Omental fat pad (tissue), 4 donors: ENCODE results near the gene PRCC. TPM values are rescaled to one million over a fixed set of nuclear protein-coding genes. Genes with fewer than 3 reads are reported as not detected.
A peak's percentile ranks its signal among the peaks of the same experiment; 100 is the strongest.

Experiments
- ATAC-seq: fragments of 150-250 bp; one replicate; pipeline ENCODE4 v1.9.1; 2016; ENCODE audit warnings: mild to moderate bottlenecking, moderate library complexity; ENCODE audit not compliant: low FRiP score
- DNase-seq: peaks from one replicate; pipeline ENCODE4 v3.0.0-alpha.2; 2019; ENCODE audit warnings: low spot score
- total RNA-seq, 4 donors: library from RNA; depleted of rRNA; stranded (reverse); fragments of >200 nt; gene quantifications; one replicate each; pipeline ENCODE4 v1.1.0, GENCODE V29; 2016
- TF ChIP-seq, protein P1 (sequence below), 3 donors: fragments of 450-650 bp; IDR thresholded peaks; one replicate each; pipeline ENCODE4 v1.5.1; 2016 to 2017; ENCODE audit warnings: antibody characterized with exemption in 3 of 3, mild to moderate bottlenecking in 3 of 3, moderate library complexity in 2 of 3

The PRCC gene
- total RNA-seq, 4 donors from 2014 or later, result 25.5 to 34.7 (median 28.2) TPM

DNA sequence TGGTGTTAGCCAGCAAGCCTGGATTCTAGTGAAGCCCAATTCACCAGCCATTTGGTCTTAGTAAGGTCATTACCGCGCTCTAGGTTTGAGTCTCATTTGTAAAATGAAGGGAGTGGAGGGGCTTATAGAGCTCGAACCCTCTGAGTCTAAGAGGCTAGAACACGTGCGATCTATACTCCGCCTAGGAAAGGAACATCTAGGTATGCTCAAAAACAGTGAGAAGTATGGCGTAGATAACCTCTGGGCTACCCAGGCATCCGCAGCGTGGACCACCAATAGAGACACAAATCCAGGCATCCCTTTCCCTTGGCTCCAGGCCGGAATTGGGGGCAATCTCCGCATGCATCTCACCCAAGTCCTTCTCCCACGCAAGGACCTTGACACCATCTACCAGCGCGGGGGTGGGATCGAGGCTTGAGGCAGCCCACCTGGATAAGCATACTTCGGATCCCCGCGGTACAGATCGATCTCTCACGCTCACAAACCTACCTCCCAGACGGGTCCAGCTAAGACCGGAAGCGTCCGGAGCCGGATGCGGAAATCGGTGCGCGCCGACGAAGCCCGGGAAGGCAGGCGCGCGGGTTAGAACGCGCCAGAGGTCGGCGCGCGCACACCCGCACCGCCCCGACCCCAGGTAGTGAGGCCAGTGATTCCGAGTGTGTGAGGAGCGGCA lies 39.3 kb upstream of the PRCC start, which contains the start of gene METTL25B:
Gene METTL25B (plus strand): TSS at position 544 of the 673 bp plus-strand sequence. CDS start 636 bp downstream, outside the sequence.
- ATAC-seq (peak; percentile 79), DNase-seq (no peak)
- TF ChIP-seq, protein P1, sequence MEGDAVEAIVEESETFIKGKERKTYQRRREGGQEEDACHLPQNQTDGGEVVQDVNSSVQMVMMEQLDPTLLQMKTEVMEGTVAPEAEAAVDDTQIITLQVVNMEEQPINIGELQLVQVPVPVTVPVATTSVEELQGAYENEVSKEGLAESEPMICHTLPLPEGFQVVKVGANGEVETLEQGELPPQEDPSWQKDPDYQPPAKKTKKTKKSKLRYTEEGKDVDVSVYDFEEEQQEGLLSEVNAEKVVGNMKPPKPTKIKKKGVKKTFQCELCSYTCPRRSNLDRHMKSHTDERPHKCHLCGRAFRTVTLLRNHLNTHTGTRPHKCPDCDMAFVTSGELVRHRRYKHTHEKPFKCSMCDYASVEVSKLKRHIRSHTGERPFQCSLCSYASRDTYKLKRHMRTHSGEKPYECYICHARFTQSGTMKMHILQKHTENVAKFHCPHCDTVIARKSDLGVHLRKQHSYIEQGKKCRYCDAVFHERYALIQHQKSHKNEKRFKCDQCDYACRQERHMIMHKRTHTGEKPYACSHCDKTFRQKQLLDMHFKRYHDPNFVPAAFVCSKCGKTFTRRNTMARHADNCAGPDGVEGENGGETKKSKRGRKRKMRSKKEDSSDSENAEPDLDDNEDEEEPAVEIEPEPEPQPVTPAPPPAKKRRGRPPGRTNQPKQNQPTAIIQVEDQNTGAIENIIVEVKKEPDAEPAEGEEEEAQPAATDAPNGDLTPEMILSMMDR (IDR thresholded peaks at IDR 0.05), result no peak

GRCh38 chr1:156728599-156729462 lies 38.5 kb upstream of the PRCC start, which contains the start of gene ISG20L2:
Gene ISG20L2, minus strand, starts transcription at chr1:156728766. Its CDS starts 1,114 bp downstream, at chr1:156727652.
- TF ChIP-seq, protein P1 (IDR thresholded peaks at IDR 0.05), result no peak
- peak; percentile 96 for ATAC-seq
- DNase-seq, result peak; percentile 91

DNA sequence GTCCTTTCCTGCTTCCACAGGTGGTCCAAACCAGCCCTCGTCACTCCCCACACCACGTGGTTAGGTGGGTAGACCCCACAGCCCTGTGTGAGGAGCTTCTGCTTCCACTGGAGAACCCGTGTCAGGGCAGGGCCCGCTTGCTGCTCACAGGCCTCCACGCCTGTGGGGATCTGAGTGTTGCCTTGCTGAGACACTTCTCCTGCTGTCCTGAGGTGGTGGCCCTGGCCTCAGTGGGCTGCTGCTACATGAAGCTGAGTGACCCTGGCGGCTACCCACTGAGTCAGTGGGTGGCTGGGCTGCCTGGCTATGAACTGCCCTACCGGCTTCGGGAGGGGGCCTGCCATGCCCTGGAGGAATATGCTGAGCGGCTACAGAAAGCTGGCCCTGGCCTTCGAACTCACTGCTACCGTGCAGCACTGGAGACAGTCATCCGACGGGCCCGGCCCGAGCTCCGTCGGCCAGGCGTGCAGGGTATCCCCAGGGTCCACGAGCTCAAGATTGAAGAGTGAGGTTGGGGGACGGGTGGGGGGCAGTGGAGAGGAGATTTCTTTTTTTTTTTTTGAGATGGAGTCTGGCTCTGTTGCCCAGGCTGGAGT lies 33.2 kb upstream of the PRCC start:
- TF ChIP-seq, protein P1 (IDR thresholded peaks at IDR 0.05), result no peak
- no peak for ATAC-seq
- DNase-seq, result no peak

GRCh38 chr1:156738407-156738806 lies 28.9 kb upstream of the PRCC start:
- DNase-seq (no peak), ATAC-seq (no peak)
- TF ChIP-seq, protein P1 (IDR thresholded peaks at IDR 0.05), result no peak

- TF ChIP-seq, protein P1 (IDR thresholded peaks at IDR 0.05), result no peak
- ATAC-seq (no peak), DNase-seq (no peak)
Measured at GRCh38 chr1:156738916-156739315, 28.4 kb upstream of the PRCC start.

DNA sequence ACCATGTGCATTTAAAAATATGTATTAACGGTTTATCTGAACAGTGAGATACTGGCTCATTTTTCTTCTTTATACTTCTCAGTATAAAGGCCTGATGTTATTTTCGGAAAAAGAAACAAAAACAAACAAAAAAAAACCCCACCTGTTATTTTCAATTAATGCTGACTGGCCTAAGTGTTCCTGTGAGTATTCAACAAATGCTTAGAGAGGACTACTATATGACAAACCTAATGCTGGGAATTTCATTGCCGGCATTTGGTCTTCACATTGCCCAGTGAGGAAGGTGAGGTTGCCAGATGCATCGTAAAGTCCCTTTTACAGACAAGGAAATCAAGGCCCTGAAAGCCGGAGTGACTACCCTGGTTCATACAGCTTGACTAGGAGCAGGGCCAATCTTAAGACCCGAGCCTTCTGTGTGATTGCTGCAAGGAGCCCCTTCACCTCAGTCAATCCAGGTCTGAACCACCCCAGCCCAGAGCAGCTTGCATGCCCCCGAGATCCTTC lies 27.0 kb upstream of the PRCC start:
- TF ChIP-seq, protein P1 (IDR thresholded peaks at IDR 0.05), result no peak
- no peak for DNase-seq
- no peak for ATAC-seq
